ENCODE measurements around the gene LRP6. TPM values are rescaled to one million over a fixed set of nuclear protein-coding genes. Genes with fewer than 3 reads are reported as not detected.
A peak's percentile ranks its signal among the peaks of the same experiment; 100 is the strongest.

LRP6 gene
- total RNA-seq, 1 donor from 2014 or later: 40.9 TPM

- Histone ChIP-seq H3K27ac (ENCODE audit: low read depth, low read length) (no peak overlapping the region), H3K9ac (ENCODE audit: low read length) (no peak overlapping the region), H3K27me3 (ENCODE audit: insufficient read depth, low read length) (no peaks in the 10 kb centered on the region), H3K9me3 (ENCODE audit: insufficient read depth, low read depth, low read length) (no peaks in the 10 kb centered on the region), H3K36me3 (ENCODE audit: insufficient read depth, low read length) (no peaks in the 10 kb centered on the region), H3K4me3 (ENCODE audit: insufficient read depth, low read depth, low read length) (no peak overlapping the region), H3K4me1 (ENCODE audit: insufficient read depth, low read length) (no peaks in the 10 kb centered on the region), H3K4me2 (ENCODE audit: low read length) (no peak overlapping the region), H2AFZ (ENCODE audit: low read depth, low read length) (no peak overlapping the region), H3K79me2 (ENCODE audit: insufficient read depth, low read length) (no peaks in the 10 kb centered on the region), H4K20me1 (ENCODE audit: insufficient read depth, low read length) (no peaks in the 10 kb centered on the region)
- DNase-seq (ENCODE audit: low read depth) (no peak), FAIRE-seq (no peak)
- no peaks in the 10 kb centered on the region for H3K27me3 Mint-ChIP-seq (ENCODE audit: low read depth, unreplicated experiment)
- peak overlapping the region; percentile 34 for H3K27ac Mint-ChIP-seq (ENCODE audit: unreplicated experiment)
- no peaks in the 10 kb centered on the region for H3K4me1 Mint-ChIP-seq (ENCODE audit: low read depth, unreplicated experiment)
- H3K36me3 Mint-ChIP-seq (ENCODE audit: low read depth, unreplicated experiment): no peaks in the 10 kb centered on the region
- H3K4me3 Mint-ChIP-seq (ENCODE audit: unreplicated experiment): no peak overlapping the region
- TF ChIP-seq CTCF (IDR thresholded peaks at IDR 0.05; ENCODE audit: insufficient read depth, low read depth, low read length) (no peak), EZH2 (IDR thresholded peaks at IDR 0.05; ENCODE audit: insufficient read depth, low read length) (no peak)
- no peaks in the 10 kb centered on the region for H3K9me3 Mint-ChIP-seq (ENCODE audit: unreplicated experiment)
Measured at GRCh38 chr12:12305568-12306300, 38.9 kb upstream of the LRP6 start.

DNA sequence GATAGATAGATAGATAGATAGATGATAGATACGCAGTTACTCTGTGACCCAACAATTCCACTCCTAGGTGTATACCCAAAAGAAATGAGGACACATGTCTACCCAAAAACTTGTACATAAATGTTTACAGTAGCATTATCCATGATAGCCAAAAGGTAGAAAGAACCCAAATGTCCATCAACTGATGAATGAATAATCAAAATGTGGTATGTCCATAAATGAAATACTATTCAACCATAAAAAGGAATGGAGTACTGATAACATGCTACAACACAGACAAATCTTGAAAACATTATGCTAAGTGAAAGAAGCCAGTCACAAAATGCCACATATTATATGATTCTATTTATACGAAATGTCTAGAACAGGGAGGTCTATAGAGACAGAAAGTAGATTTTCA lies 36.1 kb upstream of the LRP6 start:
- Mint-ChIP-seq H3K27me3 (ENCODE audit: low read depth, unreplicated experiment) (no peaks in the 10 kb centered on the region), H3K4me1 (ENCODE audit: low read depth, unreplicated experiment) (no peaks in the 10 kb centered on the region), H3K36me3 (ENCODE audit: low read depth, unreplicated experiment) (no peaks in the 10 kb centered on the region), H3K9me3 (ENCODE audit: unreplicated experiment) (no peaks in the 10 kb centered on the region), H3K27ac (ENCODE audit: unreplicated experiment) (no peak overlapping the region), H3K4me3 (ENCODE audit: unreplicated experiment) (no peak overlapping the region)
- no peak for TF ChIP-seq EZH2 (IDR thresholded peaks at IDR 0.05; ENCODE audit: insufficient read depth, low read length)
- no peak for TF ChIP-seq CTCF (IDR thresholded peaks at IDR 0.05; ENCODE audit: insufficient read depth, low read depth, low read length)
- FAIRE-seq (no peak), DNase-seq (ENCODE audit: low read depth) (no peak)
- H3K4me3 ChIP-seq (ENCODE audit: insufficient read depth, low read depth, low read length): no peak overlapping the region
- no peak overlapping the region for H2AFZ ChIP-seq (ENCODE audit: low read depth, low read length)
- H4K20me1 ChIP-seq (ENCODE audit: insufficient read depth, low read length): no peaks in the 10 kb centered on the region
- no peak overlapping the region for H3K4me2 ChIP-seq (ENCODE audit: low read length)
- no peak overlapping the region for H3K9ac ChIP-seq (ENCODE audit: low read length)
- H3K36me3 ChIP-seq (ENCODE audit: insufficient read depth, low read length): no peaks in the 10 kb centered on the region
- H3K27me3 ChIP-seq (ENCODE audit: insufficient read depth, low read length): no peaks in the 10 kb centered on the region
- no peaks in the 10 kb centered on the region for H3K79me2 ChIP-seq (ENCODE audit: insufficient read depth, low read length)
- H3K4me1 ChIP-seq (ENCODE audit: insufficient read depth, low read length): no peaks in the 10 kb centered on the region
- no peak overlapping the region for H3K27ac ChIP-seq (ENCODE audit: low read depth, low read length)
- no peaks in the 10 kb centered on the region for H3K9me3 ChIP-seq (ENCODE audit: insufficient read depth, low read depth, low read length)

DNA sequence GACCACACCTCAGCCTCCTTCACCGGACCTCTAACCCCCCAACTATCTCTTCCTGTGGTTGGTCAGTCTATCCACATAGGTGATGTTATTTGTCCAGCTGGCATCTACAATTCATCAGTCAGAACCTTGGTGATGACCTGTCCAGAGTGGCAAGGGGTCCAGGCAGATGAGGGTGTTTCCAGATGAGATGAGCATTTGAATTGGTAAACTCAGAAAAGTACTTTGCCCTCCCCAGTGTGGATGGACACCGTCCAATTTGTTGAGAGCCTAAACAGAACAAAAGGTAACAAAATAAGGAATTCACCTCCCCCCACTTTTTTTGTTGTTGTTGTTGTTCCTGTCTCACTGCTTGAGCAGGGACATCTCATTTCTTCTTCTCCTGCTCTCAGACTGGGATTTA lies 34.3 kb upstream of the LRP6 start:
- Histone ChIP-seq H3K4me3 (ENCODE audit: insufficient read depth, low read depth, low read length) (no peak overlapping the region), H3K9ac (ENCODE audit: low read length) (no peak overlapping the region), H3K4me1 (ENCODE audit: insufficient read depth, low read length) (no peaks in the 10 kb centered on the region), H3K27me3 (ENCODE audit: insufficient read depth, low read length) (no peaks in the 10 kb centered on the region), H4K20me1 (ENCODE audit: insufficient read depth, low read length) (no peaks in the 10 kb centered on the region), H3K9me3 (ENCODE audit: insufficient read depth, low read depth, low read length) (no peaks in the 10 kb centered on the region), H3K36me3 (ENCODE audit: insufficient read depth, low read length) (no peaks in the 10 kb centered on the region), H3K79me2 (ENCODE audit: insufficient read depth, low read length) (no peaks in the 10 kb centered on the region), H2AFZ (ENCODE audit: low read depth, low read length) (no peak overlapping the region), H3K27ac (ENCODE audit: low read depth, low read length) (no peak overlapping the region), H3K4me2 (ENCODE audit: low read length) (no peak overlapping the region)
- Mint-ChIP-seq H3K36me3 (ENCODE audit: low read depth, unreplicated experiment) (no peaks in the 10 kb centered on the region), H3K27me3 (ENCODE audit: low read depth, unreplicated experiment) (peaks cover 4% of the 10 kb centered on the region), H3K9me3 (ENCODE audit: unreplicated experiment) (no peaks in the 10 kb centered on the region), H3K4me3 (ENCODE audit: unreplicated experiment) (no peak overlapping the region), H3K27ac (ENCODE audit: unreplicated experiment) (no peak overlapping the region), H3K4me1 (ENCODE audit: low read depth, unreplicated experiment) (no peaks in the 10 kb centered on the region)
- TF ChIP-seq EZH2 (IDR thresholded peaks at IDR 0.05; ENCODE audit: insufficient read depth, low read length) (no peak), CTCF (IDR thresholded peaks at IDR 0.05; ENCODE audit: insufficient read depth, low read depth, low read length) (no peak)
- DNase-seq (ENCODE audit: low read depth): no peak
- FAIRE-seq: no peak

All from astrocyte (in vitro differentiated cells and primary cell).